CD4-positive, alpha-beta T cell (primary cell): ENCODE data around the gene ST6GALNAC4. TPM values are rescaled to one million over a fixed set of nuclear protein-coding genes. Genes with fewer than 3 reads are reported as not detected.

Experiments used
- ATAC-seq: fragments of 200-7000 bp; cut with Tn5 transposase; one replicate; pipeline ENCODE4 v1.10.0; 2022; ENCODE audit warnings: mild to moderate bottlenecking; ENCODE audit not compliant: poor library complexity
- CTCF ChIA-PET: fragments of 350-600 bp; sonication (Branson Sonifier 250); formaldehyde crosslinking; loops from one replicate; lab custom pipeline; 2021; ENCODE audit warnings: antibody characterized with exemption, inconsistent platforms; lab: Charles Lee
- POLR2A ChIA-PET: fragments of 350-600 bp; sonication (Branson Sonifier 250); formaldehyde crosslinking; loops from one replicate; lab custom pipeline; 2021; ENCODE audit warnings: antibody characterized with exemption, inconsistent platforms; lab: Charles Lee
- DNase-seq, 14 experiments: peaks; one replicate each; pipeline ENCODE4 v3.0.0-alpha.2; 2013 to 2020; ENCODE audit warnings: mixed read lengths in 2 of 14
- H3K27ac ChIP-seq, 2 donors: one replicate each; pipeline versions ENCODE4 v1.5.1 to v1.7.0; 2013; ENCODE audit warnings: low read length in 2 of 2, low read depth in 1 of 2, mild to moderate bottlenecking in 1 of 2
- H3K27me3 ChIP-seq, 2 experiments: 1 replicate in 1 of 2; 2 replicates in 1 of 2; pipeline versions ENCODE4 v1.6.1 to v1.7.0; 2013; ENCODE audit warnings: low read length in 2 of 2, control low read depth in 1 of 2, mild to moderate bottlenecking in 1 of 2, moderate library complexity in 1 of 2; ENCODE audit not compliant: insufficient read depth in 2 of 2, control insufficient read depth in 1 of 2
- H3K36me3 ChIP-seq: one replicate; pipeline ENCODE4 v1.6.1; 2013; ENCODE audit warnings: low read length, control low read depth; ENCODE audit not compliant: insufficient read depth
- H3K4me1 ChIP-seq: one replicate; pipeline ENCODE4 v1.6.1; 2013; ENCODE audit warnings: low read length, control low read depth; ENCODE audit not compliant: insufficient read depth
- H3K4me3 ChIP-seq: one replicate; pipeline ENCODE4 v1.5.1; 2013; ENCODE audit warnings: mild to moderate bottlenecking, low read length, moderate library complexity
- H3K9me3 ChIP-seq, 2 experiments: 1 replicate in 1 of 2; 2 replicates in 1 of 2; pipeline versions ENCODE4 v1.6.1 to v1.7.0; 2013; ENCODE audit warnings: low read length in 2 of 2, mild to moderate bottlenecking in 2 of 2, control low read depth in 1 of 2, moderate library complexity in 1 of 2; ENCODE audit not compliant: control insufficient read depth in 1 of 2, insufficient read depth in 1 of 2
- H3K27ac Mint-ChIP-seq: one replicate; pipeline ENCODE4 v1.8.0; 2020; ENCODE audit warnings: mixed read lengths
- H3K27me3 Mint-ChIP-seq: one replicate; pipeline ENCODE4 v1.8.0; 2021; ENCODE audit warnings: mixed read lengths
- H3K36me3 Mint-ChIP-seq: one replicate; pipeline ENCODE4 v1.8.0; 2021; ENCODE audit warnings: low read depth, mixed read lengths
- H3K4me1 Mint-ChIP-seq: one replicate; pipeline ENCODE4 v1.8.0; 2021; ENCODE audit warnings: low read depth, mixed read lengths
- H3K4me3 Mint-ChIP-seq: one replicate; pipeline ENCODE4 v1.8.0; 2020; ENCODE audit warnings: mild to moderate bottlenecking, mixed read lengths
- H3K9me3 Mint-ChIP-seq: one replicate; pipeline ENCODE4 v1.8.0; 2020; ENCODE audit warnings: mixed read lengths
- intact Hi-C, 2 experiments: fragments of 100-400 bp; cut with DNase I in 1 of 2; cut with micrococcal nuclease in 1 of 2; formaldehyde crosslinking; loops; one replicate each; pipeline versions ENCODE4 v1.15.1 to v1.9.0; 2023 to 2025; cut with DNase I, micrococcal nuclease
- total RNA-seq, 174 experiments: library from RNA in 2 of 174; stranded (reverse) in 2 of 174; gene quantifications; one replicate each; pipeline ENCODE4 v1.2.3 and lab custom pipeline; 2021 to 2026
- TF ChIP-seq, protein P1 (sequence below): fragments of 200-600 bp; IDR thresholded peaks from one replicate; pipeline ENCODE4 v1.8.0; 2022; ENCODE audit warnings: antibody characterized with exemption, mild to moderate bottlenecking

Gene ST6GALNAC4
- total RNA-seq, 2 experiments from 2014 or later: 28.7 to 30.2 TPM

DNA sequence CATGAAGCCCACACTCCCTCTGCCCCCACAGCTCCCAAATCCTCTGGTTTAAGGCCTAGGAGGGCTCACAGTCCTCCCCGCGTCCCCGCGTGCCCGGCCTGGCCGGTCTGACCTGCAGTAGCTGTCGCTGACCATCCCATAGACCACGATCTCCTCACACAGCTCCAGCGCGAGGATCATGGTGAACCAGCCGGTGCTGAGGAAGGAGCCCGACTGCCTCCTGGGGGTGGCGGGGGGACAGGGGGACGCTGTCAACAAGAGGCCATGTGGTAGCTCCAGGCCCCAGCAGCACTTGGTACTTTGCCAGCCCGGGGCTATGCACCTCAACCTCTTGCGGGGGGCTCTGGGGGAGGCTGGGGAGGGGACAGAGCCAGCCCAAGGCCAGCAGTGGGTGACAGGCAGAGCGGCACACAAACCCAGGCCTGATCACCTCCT, 7.0 kb downstream of the ST6GALNAC4 start:
- Histone ChIP-seq H3K27me3 (no peaks in the 10 kb centered on the region), H3K4me1 (peaks cover 41% of the 10 kb centered on the region), H3K4me3 (no peak overlapping the region), H3K36me3 (peaks cover 38% of the 10 kb centered on the region), H3K9me3 (no peaks in the 10 kb centered on the region), H3K27ac (no peak overlapping the region)
- Mint-ChIP-seq H3K27ac (peak overlapping the region; percentile 55), H3K4me3 (no peak overlapping the region), H3K27me3 (no peaks in the 10 kb centered on the region), H3K4me1 (peaks cover 29% of the 10 kb centered on the region), H3K9me3 (no peaks in the 10 kb centered on the region), H3K36me3 (peaks cover 37% of the 10 kb centered on the region)
- ATAC-seq: no peak
- ChIA-PET POLR2A (interaction anchor here (0.9 kb wide), 1 partner anchor 11 kb away, joined by 3 read pairs; no protein-coding TSS in a partner anchor), CTCF (interaction anchor here (0.8 to 2.1 kb wide), 5 partner anchors 11 to 174 kb away, joined by 3 to 9 read pairs (median 6); partner anchors contain the start of genes ST6GALNAC6 and TOR2A)
- intact Hi-C loops: loop anchor here (5.0 kb wide), 3 partner anchors 33 to 173 kb away; partner anchors contain the start of genes AK1 (in 1 of the 2), CDK9 (in 1 of the 2) and TOR2A (in 1 of the 2)
- TF ChIP-seq, protein P1, sequence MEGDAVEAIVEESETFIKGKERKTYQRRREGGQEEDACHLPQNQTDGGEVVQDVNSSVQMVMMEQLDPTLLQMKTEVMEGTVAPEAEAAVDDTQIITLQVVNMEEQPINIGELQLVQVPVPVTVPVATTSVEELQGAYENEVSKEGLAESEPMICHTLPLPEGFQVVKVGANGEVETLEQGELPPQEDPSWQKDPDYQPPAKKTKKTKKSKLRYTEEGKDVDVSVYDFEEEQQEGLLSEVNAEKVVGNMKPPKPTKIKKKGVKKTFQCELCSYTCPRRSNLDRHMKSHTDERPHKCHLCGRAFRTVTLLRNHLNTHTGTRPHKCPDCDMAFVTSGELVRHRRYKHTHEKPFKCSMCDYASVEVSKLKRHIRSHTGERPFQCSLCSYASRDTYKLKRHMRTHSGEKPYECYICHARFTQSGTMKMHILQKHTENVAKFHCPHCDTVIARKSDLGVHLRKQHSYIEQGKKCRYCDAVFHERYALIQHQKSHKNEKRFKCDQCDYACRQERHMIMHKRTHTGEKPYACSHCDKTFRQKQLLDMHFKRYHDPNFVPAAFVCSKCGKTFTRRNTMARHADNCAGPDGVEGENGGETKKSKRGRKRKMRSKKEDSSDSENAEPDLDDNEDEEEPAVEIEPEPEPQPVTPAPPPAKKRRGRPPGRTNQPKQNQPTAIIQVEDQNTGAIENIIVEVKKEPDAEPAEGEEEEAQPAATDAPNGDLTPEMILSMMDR: no peak
- peak in 1 of 14 experiments; percentile 21 for DNase-seq

DNA sequence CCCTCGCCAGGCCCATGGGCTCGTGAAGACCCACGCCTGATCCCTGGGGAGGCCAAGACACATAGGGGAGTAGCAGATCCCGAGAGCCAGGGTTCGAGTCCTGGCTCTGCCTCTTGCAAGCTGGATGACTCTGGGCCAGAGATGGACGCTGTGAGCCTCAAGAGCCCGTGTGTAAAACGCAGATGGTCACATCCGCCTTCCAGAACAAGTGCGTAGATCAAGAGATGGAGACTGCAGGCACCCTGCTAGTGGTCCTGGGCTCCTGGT, 8.2 kb downstream of the ST6GALNAC4 start:
- intact Hi-C loops: loop anchor here in 1 of 2 experiments (5.0 kb wide), 2 partner anchors 121 to 171 kb away; partner anchors contain the start of genes CDK9 and TOR2A
- Mint-ChIP-seq H3K9me3 (no peaks in the 10 kb centered on the region), H3K27me3 (no peaks in the 10 kb centered on the region), H3K4me3 (no peak overlapping the region), H3K36me3 (peaks cover 47% of the 10 kb centered on the region), H3K4me1 (peaks cover 41% of the 10 kb centered on the region), H3K27ac (peak overlapping the region; percentile 98)
- H3K27ac ChIP-seq: no peak overlapping the region
- H3K9me3 ChIP-seq: no peaks in the 10 kb centered on the region
- ChIA-PET POLR2A (interaction anchor here (0.6 kb wide), 1 partner anchor 1329 kb away, joined by 3 read pairs; no protein-coding TSS in a partner anchor), CTCF (interaction anchor here (0.7 kb wide), 1 partner anchor 13 kb away, joined by 3 read pairs; no protein-coding TSS in a partner anchor)
- no peak overlapping the region for H3K4me3 ChIP-seq
- no peaks in the 10 kb centered on the region for H3K27me3 ChIP-seq
- TF ChIP-seq, protein P1: no peak
- peaks cover 49% of the 10 kb centered on the region for H3K4me1 ChIP-seq
- no peak for ATAC-seq
- H3K36me3 ChIP-seq: peaks cover 34% of the 10 kb centered on the region
- DNase-seq: peak in 1 of 14 experiments; percentile 30

DNA sequence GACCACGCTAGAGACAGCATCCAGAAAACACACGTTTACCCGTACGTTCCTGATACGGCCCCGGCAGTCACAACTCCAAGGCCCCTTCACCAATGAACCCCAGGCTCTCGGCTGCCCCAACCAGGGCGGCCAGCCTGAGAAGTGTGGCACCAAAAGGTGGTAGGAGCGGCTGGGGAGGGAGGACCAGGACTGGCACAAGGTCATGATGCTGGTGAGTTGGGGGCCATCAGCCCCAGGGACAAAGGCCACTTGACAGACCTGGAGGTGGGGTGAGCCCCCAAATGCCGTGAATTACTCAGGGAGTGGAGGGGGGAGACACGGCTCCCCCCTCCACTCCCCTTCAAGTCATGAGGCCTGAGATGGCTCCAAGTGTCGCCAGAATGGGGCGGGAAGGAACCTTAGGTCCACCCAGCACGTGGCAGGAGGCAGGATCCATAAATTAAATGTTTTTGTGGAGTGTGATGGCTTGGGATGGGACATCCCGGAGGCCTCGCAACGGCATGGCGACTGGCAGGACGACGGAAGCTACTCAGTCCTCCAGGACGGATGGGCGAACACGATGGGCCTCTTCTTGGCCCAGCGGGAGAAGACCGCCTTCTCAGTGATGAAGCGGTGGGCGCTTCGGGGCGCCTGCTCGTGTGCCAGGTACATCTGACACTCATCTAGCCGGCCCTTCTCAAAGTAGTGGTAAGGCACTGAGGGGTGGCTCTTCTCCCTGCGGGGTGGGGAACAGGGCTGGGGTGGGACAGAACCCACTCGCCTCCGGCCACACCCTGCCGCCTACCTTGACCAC, 8.8 kb downstream of the ST6GALNAC4 start:
- intact Hi-C loops: loop anchor here in 1 of 2 experiments (5.0 kb wide), 2 partner anchors 121 to 171 kb away; partner anchors contain the start of genes CDK9 and TOR2A
- H3K36me3 Mint-ChIP-seq: peaks cover 48% of the 10 kb centered on the region
- peaks cover 47% of the 10 kb centered on the region for H3K4me1 Mint-ChIP-seq

More for the DNA sequence above, 8.8 kb downstream of the ST6GALNAC4 start:
- Histone ChIP-seq H3K4me1 (peaks cover 54% of the 10 kb centered on the region), H3K27me3 (no peaks in the 10 kb centered on the region), H3K27ac (no peak overlapping the region), H3K9me3 (no peaks in the 10 kb centered on the region), H3K4me3 (no peak overlapping the region), H3K36me3 (peaks cover 34% of the 10 kb centered on the region)
- ChIA-PET POLR2A (interaction anchor here (0.6 to 5.0 kb wide), 4 partner anchors 8 to 1329 kb away, joined by 3 to 77 read pairs (median 12); partner anchors contain the start of gene ST6GALNAC4), CTCF (no interaction called here)
- Mint-ChIP-seq H3K9me3 (no peaks in the 10 kb centered on the region), H3K27ac (peak overlapping the region; percentile 98), H3K4me3 (no peak overlapping the region), H3K27me3 (no peaks in the 10 kb centered on the region)
- DNase-seq (peak in 1 of 14 experiments; percentile 19), ATAC-seq (no peak)
- TF ChIP-seq, protein P1: no peak
